OCI-M1 (cell line): ENCODE data around the gene KHDRBS1.
A peak's percentile ranks its signal among the peaks of the same experiment; 100 is the strongest.
"Not testable (repeated sequence)": the region's sequence is repeated elsewhere in the genome, so short reads cannot be mapped to it uniquely, and the experiment has no call there.

Experiments used
- DNase-seq: peaks from one replicate; lab custom pipeline; 2025; lab: John Stamatoyannopoulos, UW

Gene KHDRBS1

DNA sequence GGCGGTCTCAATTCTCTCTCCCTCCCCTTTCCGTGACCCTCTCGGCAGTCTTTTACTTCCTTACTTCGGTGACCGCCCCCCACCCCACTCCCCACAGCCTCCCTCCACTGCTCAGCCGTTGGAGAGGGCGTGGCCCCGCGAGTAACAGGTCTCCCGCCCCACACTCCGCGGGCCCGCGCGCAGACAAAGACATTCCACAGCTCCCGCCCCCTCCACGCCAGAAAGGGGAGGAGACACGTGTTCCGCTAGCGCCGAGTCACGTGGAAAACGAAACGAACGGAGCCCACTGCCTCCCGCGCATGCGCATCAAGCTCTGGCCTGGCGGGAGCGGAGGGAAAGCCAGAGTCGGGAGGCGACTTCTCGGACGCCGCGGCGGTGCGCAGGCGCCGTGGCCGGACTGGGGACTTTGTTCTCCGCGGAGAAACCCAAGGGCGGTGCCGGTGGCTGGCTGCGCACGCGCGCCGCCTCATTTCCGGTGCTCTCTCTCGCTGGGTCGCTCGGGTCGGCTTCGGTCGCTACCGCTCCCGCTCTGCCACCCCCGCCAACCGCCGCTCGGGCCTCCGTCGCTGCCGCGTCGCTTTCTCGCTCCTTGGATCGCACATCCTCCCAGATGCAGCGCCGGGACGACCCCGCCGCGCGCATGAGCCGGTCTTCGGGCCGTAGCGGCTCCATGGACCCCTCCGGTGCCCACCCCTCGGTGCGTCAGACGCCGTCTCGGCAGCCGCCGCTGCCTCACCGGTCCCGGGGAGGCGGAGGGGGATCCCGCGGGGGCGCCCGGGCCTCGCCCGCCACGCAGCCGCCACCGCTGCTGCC lies at the start of gene KHDRBS1:
TSS of gene KHDRBS1 (plus strand) at position 483 of the 813 bp plus-strand sequence. CDS start at position 611, 128 bp downstream.
- peak; percentile 99 for DNase-seq

GRCh38 chr1:31970873-31971272 lies 42.8 kb upstream of the KHDRBS1 start:
- peak; percentile 23 for DNase-seq

- no peak for DNase-seq
These were observed 37.3 kb upstream of the KHDRBS1 start for GRCh38 chr1:31976401-31976800.

DNA sequence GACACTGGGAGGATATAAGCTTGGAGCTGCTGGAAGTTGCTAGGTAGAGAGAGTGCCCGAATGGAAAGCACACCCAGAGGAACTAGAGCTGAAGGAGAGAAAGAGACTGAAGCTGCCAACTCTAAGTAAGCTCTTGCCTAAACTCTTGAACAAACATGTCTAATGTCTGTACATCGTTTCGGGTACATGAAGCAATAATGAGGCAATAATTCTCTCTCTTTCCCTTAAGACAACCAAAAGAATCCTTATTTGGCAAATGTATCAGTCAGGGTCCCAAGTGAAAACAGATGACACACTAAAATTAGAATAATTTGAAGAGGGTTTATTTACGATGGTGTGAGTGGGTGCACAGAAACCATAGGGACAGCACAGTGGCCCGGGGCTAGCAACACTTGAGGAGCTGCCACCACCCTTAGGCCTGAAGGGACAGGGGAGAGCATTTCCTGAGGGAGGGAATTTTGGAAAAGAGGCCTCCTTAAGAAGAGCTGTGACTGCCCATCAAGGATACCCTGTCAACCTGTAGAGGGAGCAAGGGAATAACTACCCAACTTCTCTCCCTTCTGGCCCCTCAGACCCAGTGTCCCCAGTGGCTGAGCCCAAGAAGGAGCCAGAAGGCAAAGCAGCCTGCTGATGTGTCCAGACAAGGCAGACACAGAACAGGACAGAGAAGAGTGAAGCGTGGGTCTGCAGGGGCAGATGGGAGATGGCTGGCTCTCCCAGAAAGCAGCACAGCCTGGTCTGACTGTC lies 36.1 kb upstream of the KHDRBS1 start:
- peak; percentile 54 for DNase-seq

DNA sequence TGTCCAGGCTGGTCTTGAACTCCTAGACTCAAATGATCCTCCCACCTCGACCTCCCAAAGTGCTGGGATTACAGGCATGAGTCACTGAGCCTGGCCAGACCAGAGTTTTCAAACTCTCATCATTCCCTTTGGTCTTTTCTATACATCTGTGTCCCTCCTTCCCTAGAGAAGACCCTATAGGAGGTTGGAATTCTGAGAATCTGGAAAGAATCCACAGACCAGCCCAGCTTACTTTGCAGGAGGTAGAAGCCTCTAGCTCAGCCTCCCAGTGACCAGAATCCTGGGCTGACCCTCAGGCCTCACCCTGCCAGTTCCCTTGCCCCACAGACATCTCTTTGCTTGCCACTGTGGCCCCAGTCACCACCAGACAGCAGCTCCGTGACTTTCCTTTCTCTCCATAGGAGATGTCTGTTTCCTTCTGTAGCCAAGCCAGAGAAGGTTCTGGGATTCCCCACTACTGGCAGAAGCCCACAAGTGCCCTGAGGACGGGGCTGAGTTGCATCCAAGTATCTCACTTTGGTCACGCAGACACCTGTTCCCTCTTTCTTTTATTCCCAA lies 34.7 kb upstream of the KHDRBS1 start:
- DNase-seq: no peak

- no peak for DNase-seq
These were observed 32.7 kb upstream of the KHDRBS1 start for GRCh38 chr1:31980835-31981455.

- DNase-seq: no peak
These were observed 32.2 kb upstream of the KHDRBS1 start for GRCh38 chr1:31981456-31981839.

GRCh38 chr1:31981972-31982371 lies 31.7 kb upstream of the KHDRBS1 start:
- DNase-seq: no peak

DNA sequence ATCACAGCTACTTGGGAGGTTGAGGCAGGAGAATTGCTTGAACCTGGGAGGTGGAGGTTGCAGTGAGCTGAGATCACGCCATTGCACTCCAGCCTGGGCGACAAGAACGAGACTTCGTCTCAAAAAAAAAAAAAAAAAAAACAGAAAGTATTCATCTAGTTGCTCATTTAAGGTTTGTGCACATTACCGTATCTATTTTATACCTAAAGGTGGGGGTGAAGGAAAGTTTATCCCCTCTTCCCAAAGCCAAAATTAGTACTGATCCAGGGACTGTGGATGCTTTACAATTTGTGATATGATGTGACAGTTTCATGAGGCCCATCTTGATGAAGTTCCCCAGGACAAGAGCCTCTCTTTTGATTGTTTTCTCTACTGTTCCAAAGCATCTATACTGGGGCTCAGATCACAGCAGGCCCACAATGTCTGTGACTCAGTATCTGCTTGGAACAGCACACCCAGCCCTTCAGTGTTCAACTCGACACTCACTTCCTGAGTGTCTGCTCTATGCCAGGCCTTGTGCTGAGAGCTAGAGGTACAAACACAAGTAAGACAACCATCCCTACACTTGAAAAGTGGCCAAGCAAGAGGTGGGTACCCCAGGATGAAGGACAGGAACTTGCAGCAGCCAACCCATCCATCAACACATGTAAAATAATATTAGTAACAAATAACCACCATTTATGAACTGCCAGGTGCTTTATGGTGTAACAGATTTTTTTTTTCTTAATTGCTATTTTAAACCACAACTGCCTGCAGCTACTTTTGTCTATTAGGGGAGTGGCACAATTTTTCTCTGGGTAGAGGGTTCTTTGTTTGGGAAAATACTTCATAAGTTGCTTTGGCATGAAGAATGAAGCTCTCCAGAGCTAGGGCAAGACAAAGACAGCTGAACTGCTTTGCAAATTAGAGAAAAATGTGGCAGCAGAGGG lies 29.0 kb upstream of the KHDRBS1 start:
- DNase-seq: no peak

- no peak for DNase-seq
These were observed 28.2 kb upstream of the KHDRBS1 start for GRCh38 chr1:31985430-31985829.

GRCh38 chr1:31987135-31987619 lies 26.5 kb upstream of the KHDRBS1 start:
- no peak for DNase-seq

GRCh38 chr1:31989964-31990363 lies 23.7 kb upstream of the KHDRBS1 start:
- no peak for DNase-seq

DNA sequence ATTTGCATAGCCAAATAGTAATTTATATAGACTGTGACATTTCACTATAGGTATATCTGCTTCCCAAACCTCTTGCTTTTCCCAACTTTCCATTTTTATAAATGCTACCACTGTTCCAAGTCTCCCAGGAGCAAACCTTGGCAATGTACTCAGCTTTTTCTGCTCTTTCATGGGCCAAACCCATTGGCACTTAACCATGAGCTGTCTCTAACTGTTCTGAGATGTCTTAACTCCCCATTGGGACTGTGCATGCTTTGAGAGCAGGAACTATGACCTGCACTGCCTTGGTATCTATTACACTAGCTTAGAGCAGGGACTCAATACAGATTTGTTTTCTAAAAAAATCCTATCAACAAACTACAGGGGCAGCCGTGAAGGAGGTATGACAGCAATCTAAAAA lies 22.5 kb upstream of the KHDRBS1 start:
- no peak for DNase-seq

DNA sequence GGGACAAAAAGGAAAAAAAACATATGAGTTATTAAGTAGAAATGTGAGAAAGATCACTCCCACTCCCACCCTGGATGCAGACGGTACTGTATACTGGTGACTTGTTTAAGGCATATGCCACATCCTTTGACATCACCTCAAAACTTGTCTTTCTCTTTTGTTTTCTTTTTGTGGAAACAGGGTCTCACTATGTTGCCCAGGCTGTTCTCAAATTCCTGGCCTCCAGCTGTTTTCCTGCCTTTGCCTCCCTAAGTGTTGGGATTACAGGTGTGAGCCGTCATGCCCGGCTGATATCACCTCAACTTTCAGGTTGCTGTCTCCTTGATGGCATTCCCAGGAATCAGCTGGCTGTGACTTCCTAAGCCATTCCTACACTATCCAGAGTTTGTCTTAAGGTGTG lies 18.4 kb upstream of the KHDRBS1 start:
- no peak for DNase-seq

DNA sequence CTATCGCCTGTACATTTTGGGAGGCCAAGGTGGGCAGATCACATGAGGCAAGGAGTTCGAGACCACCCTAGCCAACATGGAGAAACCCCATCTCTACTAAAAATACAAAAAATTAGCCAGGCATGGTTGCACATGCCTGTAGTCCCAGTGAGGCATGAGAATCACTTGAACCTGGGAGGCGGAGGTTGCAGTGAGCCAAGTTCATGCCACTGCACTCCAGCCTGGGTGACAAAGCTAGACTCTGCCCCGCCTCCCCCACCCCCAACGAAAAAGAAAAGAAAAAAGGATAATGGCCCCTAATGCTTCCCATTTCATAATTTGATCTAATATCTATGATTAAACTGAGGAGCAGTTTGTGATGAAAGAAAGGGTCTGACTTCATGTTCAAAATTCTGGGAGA lies 17.5 kb upstream of the KHDRBS1 start:
- not testable (repeated sequence) for DNase-seq

DNA sequence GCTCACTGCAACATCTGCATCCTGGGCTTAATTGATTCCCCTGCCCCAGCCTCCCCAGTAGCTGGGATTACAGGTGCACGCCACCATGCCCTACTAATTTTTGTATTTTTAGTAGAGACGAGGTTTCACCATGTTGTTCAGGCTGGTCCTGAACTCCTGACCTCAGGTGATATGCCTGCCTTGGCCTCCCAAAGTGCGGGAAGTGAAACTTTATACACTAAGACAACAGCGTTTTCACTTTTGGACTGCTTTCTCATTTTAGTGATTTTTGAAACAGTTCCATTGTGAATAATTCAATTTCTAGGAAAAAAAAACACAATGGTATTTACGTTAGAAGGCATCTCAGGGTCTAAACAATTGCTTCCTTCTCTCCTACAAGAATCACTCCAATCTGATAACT lies 11.8 kb upstream of the KHDRBS1 start:
- no peak for DNase-seq

DNA sequence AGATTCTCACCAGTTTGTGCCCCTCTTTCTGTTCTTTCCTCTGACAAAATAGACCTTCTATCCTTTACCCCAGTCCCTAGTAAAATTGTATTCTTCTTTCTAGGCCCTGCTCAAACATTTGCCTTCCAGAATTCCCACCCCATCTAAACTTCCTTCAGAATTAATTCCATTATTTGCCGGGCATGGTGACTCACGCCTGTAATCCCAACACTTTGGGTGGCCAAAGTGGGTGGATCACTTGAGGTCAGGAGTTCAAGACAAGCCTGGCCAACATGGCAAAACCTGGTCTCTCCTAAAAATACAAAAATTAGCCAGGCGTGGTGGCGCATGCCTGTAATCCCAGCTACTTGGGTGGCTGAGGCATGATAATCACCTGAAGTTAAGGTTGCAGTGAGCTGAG lies 11.4 kb upstream of the KHDRBS1 start:
- DNase-seq: not testable (repeated sequence)

DNA sequence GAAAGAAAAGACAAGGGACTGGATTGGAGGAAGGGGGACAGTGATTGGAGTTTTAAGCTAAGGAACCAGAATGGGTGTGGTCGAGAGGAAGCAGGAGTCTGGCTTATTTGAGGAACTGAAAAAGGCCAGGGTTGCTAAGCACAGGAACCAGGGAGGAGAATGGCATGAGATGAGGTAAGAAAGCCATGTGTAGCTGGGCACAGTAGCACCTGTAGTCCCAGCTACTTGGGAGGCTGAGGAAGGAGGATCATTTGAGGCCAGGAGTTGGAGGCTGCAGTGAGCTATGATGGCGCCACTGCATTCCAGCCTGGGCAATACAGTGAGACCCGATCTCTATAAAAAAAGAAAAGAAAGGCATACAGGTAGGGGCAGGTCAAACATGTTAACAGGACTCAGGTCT lies 8.1 kb upstream of the KHDRBS1 start:
- DNase-seq: no peak

DNA sequence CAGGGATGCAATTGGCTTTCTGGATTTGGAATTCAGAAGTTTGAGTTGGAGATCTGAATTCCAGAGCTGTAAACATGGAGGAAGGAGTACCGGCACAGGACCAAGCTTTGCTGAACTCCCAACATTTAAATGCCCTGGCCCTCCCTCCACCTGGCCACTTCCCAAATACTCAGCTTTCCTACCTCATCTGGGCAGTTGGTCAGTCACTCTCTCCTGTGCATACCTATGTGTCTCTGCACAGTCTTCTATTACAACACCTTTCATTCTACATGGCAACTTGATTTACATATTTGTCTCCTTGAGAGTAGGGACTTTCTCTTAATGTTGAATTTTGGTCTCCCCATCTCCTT lies 6.1 kb upstream of the KHDRBS1 start:
- no peak for DNase-seq

- DNase-seq: no peak
These were observed 3.4 kb upstream of the KHDRBS1 start for GRCh38 chr1:32010246-32010645.

- DNase-seq: no peak
These were observed 821 bp upstream of the KHDRBS1 start for GRCh38 chr1:32012709-32013385.
